Mononuclear cell (primary cell): ENCODE results near the gene GTPBP2. TPM values are rescaled to one million over a fixed set of nuclear protein-coding genes. Genes with fewer than 3 reads are reported as not detected.

Experiments
- H3K27me3 ChIP-seq: 2 replicates; pipeline ENCODE4 v1.6.0; 2011; ENCODE audit warnings: low read length, control low read depth; ENCODE audit not compliant: insufficient read depth
- H3K4me1 ChIP-seq: 2 replicates; pipeline ENCODE4 v1.5.1; 2011; ENCODE audit warnings: mild to moderate bottlenecking, low read length, control low read depth; ENCODE audit not compliant: insufficient read depth
- H3K4me3 ChIP-seq: 2 replicates; pipeline ENCODE4 v1.5.1; 2011; ENCODE audit warnings: mild to moderate bottlenecking, low read length, moderate library complexity
- H3K9me3 ChIP-seq: 2 replicates; pipeline ENCODE4 v1.5.1; 2011; ENCODE audit warnings: low read depth, mild to moderate bottlenecking, control low read depth, low read length
- total RNA-seq: library from RNA; depleted of rRNA; stranded (reverse); fragments of >200 nt; gene quantifications from one replicate; pipeline ENCODE4 v1.2.3, GENCODE V29; 2012

Gene GTPBP2
- total RNA-seq, result 31.7 TPM

DNA sequence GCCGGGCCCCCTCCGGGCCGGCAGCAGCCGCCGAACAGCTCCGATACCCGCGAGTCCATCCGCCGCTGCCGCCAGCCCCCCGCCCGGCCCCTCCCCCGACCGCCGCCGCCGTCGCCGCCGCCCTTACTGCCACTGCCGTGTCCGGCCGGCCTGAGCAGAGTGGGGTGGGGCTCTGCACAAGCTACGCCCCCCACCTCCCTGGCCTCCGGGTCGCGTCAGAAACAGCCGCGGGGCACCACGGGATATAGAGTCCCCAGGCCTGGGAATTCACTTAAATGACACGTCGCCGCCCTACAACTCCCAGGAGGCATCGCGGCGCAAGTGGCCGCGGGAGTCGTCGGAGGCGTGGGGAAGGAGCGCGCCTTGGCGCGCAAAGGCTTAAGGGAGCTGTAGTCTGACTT is at the start of gene GTPBP2:
Gene GTPBP2 (minus strand): TSS at position 161 of the 401 bp plus-strand sequence. CDS start 102 bp downstream, at position 59.
- Histone ChIP-seq H3K9me3 (no peaks in the 10 kb centered on the region), H3K27me3 (no peaks in the 10 kb centered on the region), H3K4me3 (peak within 1 kb of the TSS; percentile 96), H3K4me1 (peaks cover 49% of the 10 kb centered on the region)

- no peak overlapping the region for H3K4me3 ChIP-seq
- no peaks in the 10 kb centered on the region for H3K27me3 ChIP-seq
- no peaks in the 10 kb centered on the region for H3K9me3 ChIP-seq
- no peaks in the 10 kb centered on the region for H3K4me1 ChIP-seq
Observed at GRCh38 chr6:43678341-43678740, 49.3 kb upstream of the GTPBP2 start.

GRCh38 chr6:43677759-43678158 is 48.7 kb upstream of the GTPBP2 start:
- H3K4me3 ChIP-seq, result no peak overlapping the region
- H3K27me3 ChIP-seq, result no peaks in the 10 kb centered on the region
- no peaks in the 10 kb centered on the region for H3K9me3 ChIP-seq
- H3K4me1 ChIP-seq, result no peaks in the 10 kb centered on the region

- Histone ChIP-seq H3K27me3 (no peaks in the 10 kb centered on the region), H3K4me1 (no peaks in the 10 kb centered on the region), H3K4me3 (no peak overlapping the region), H3K9me3 (no peaks in the 10 kb centered on the region)
Observed at GRCh38 chr6:43676962-43677606, 48.0 kb upstream of the GTPBP2 start.

DNA sequence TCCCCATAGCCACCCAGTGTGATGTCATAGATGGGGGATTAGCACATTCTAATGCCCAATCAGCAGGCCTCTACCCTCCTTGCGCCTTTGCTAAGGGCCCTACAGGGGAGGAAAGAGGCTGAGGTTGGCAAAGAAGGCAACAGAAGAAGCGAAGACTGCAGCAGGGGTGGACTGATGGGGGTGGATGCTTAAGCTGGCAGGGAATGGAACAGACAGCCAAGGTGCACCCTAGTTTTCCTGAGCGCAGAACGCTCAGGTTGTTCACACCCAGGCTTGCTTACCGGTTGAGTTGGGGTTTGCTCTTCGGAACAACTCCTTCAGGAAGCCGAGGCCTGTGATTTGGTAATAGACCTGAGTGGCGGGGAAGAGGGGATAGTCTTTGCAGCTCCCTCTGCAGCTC is 45.9 kb upstream of the GTPBP2 start:
- no peaks in the 10 kb centered on the region for H3K27me3 ChIP-seq
- no peaks in the 10 kb centered on the region for H3K9me3 ChIP-seq
- no peak overlapping the region for H3K4me3 ChIP-seq
- no peaks in the 10 kb centered on the region for H3K4me1 ChIP-seq

DNA sequence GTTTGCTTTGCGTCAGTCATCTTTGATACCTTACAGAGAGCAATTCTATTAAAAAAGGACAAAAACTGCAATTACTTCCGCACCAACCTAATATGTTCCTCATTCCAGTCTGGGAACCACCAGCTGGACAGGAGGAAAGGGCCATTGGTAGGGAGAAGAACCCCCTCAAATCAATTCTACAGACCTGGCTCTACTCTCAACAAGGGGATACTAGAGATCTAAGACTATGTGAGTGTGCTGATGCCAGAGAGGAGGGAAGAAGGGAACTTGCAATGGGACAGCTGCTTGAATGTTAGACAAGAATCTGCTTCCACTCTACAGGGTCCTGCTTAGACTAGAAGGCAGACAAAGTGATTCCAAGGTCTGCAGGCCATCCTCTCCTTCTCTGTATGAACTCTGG is 45.2 kb upstream of the GTPBP2 start:
- Histone ChIP-seq H3K4me3 (no peak overlapping the region), H3K4me1 (no peaks in the 10 kb centered on the region), H3K27me3 (no peaks in the 10 kb centered on the region), H3K9me3 (no peaks in the 10 kb centered on the region)

GRCh38 chr6:43673444-43674084 is 44.5 kb upstream of the GTPBP2 start:
- Histone ChIP-seq H3K9me3 (no peaks in the 10 kb centered on the region), H3K27me3 (no peaks in the 10 kb centered on the region), H3K4me1 (no peaks in the 10 kb centered on the region), H3K4me3 (no peak overlapping the region)

GRCh38 chr6:43671801-43672690 is 43.0 kb upstream of the GTPBP2 start:
- H3K27me3 ChIP-seq, result no peaks in the 10 kb centered on the region

DNA sequence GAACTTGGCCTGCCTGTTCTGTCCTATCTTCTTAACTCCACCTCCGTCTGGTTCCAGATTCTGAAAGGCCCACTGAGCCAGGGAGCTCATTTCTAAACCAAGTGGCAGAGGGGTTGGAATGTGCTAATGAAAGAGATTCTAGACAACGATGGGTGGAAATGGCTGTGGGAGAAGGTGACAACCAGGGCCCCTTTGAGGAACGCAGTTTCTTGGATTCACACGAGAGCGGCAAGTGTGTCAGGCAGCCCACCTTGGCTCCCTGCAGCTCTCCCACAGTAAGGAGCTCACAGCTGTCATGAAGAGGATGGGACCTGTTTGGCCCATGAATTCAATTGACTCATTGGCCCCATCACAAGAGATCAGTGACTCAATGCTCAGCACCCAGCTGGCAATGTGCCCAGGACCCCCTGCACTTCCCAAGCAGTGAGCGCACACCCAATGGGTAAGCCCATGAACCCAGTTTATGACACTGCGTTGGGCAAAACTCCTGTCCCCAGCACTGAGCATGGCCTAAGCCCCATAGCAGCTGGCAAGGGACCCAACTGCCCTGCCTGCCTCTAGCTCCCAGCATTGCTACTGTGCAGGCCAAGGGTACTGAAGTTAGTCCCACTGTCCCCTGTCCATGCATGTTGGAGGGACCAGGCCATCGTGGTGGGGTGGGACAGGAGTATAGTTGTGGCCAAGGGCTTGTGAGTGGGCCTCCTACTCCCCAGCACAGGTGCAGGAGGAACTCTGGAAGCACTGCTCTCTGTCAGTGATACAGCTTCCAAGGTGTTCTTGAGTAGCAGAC is 42.1 kb upstream of the GTPBP2 start:
- Histone ChIP-seq H3K4me3 (no peak overlapping the region), H3K4me1 (no peaks in the 10 kb centered on the region), H3K27me3 (no peaks in the 10 kb centered on the region), H3K9me3 (no peaks in the 10 kb centered on the region)

More at GRCh38 chr6:43671801-43672690, 43.0 kb upstream of the GTPBP2 start:
- H3K4me1 ChIP-seq, result no peaks in the 10 kb centered on the region
- no peak overlapping the region for H3K4me3 ChIP-seq
- no peaks in the 10 kb centered on the region for H3K9me3 ChIP-seq

GRCh38 chr6:43670623-43670986 is 41.5 kb upstream of the GTPBP2 start:
- no peaks in the 10 kb centered on the region for H3K4me1 ChIP-seq
- no peaks in the 10 kb centered on the region for H3K9me3 ChIP-seq
- H3K4me3 ChIP-seq, result no peak overlapping the region
- H3K27me3 ChIP-seq, result no peaks in the 10 kb centered on the region

GRCh38 chr6:43669922-43670622 is 41.0 kb upstream of the GTPBP2 start:
- Histone ChIP-seq H3K4me1 (no peaks in the 10 kb centered on the region), H3K4me3 (no peak overlapping the region), H3K27me3 (no peaks in the 10 kb centered on the region), H3K9me3 (no peaks in the 10 kb centered on the region)

DNA sequence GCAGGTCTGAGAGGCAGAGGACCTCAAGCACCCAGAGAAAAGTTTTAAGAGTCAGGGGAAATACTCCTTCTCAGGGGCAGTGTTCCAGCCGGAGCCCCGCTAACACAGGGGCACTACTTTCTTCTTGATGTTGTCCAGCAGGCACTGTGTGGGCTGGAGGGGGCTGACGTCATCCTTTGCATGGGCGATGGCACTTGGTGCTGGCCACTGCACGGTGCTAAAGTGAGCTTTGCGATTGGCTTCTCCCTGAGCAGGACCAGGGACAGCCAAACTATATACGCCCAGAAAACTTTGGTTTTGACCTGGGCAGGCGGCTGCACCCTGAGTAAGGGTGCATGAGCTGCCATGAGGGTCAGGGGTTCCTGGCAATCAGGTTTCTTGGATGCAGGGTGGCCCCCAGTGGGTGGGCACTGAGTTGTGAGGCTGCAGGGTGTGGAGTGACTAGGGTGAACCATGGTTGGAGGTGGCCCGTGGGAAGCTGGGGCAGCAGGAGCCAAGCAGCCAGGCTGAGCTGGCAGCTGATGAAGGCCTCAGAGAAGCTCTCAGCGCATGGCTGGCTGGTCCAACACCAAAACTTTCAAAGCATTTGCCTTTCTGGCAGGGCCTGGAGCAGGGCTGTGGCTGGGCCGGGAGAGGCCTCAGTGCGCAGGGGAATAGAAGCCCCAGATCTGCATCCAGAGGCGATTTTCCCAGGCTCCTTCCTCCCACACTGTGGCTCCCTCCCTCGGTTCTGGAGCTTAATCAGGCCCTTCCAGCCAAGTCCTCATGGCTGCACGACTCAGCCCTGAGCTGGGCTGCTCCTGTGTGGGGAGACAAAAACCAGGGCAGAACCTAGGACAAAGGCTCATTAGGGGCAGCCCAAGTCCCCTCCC is 40.2 kb upstream of the GTPBP2 start:
- no peaks in the 10 kb centered on the region for H3K27me3 ChIP-seq
- H3K9me3 ChIP-seq, result no peaks in the 10 kb centered on the region
- no peak overlapping the region for H3K4me3 ChIP-seq
- no peaks in the 10 kb centered on the region for H3K4me1 ChIP-seq

DNA sequence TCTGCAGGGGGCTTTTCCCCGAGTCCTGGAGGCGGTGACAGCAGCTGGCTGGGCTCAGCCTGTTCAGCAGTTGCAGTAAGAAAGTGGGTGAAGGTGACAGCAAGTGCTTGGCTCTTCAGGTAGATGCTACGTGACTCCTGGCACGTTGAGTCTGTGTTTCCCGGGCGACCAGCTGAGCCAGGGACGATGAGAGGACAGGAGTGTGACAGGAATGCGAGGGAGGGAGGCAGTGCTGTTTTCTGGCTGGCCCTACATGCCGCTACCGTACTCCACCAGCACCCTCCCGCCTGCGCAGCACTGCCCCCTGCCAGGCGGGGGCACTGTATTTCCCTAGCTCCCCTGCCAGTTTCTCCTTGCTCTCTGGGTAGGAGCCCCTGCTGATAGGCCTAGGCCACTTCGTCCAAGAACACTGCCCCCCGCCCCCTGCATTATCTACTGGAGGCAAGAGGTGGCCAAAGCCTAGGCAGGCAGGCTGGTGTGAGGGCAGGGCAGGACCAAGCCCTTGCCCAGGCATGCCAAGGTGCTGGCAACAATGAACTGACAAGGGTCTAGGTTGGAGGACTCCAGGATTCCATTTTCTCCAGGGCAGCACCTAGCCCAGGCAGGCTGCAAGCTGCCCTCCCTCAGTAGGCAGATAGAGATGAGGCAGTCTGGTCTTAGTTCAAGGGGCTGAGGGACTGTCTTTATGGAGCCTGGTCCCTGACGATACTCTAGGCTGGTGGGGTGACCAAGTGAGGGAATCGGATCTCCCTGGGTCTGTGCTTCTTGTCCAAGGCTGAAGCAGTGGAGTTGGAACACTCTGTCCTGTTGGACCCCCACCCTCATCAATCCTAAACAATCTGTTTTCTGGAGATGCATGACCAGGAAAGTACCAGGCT is 39.3 kb upstream of the GTPBP2 start:
- no peak overlapping the region for H3K4me3 ChIP-seq
- no peaks in the 10 kb centered on the region for H3K9me3 ChIP-seq
- no peaks in the 10 kb centered on the region for H3K27me3 ChIP-seq
- no peaks in the 10 kb centered on the region for H3K4me1 ChIP-seq
